Lung (tissue), 12 donors: ENCODE results near the gene AXDND1. TPM values are rescaled to one million over a fixed set of nuclear protein-coding genes. Genes with fewer than 3 reads are reported as not detected.

Experiments used
- ATAC-seq: fragments of 200-7000 bp; cut with Tn5 transposase; one replicate; pipeline ENCODE4 v1.9.1; 2020; ENCODE audit warnings: moderate number of reproducible peaks; ENCODE audit not compliant: insufficient read depth, low FRiP score
- DNase-seq, 3 donors: peaks; one replicate each; pipeline ENCODE4 v3.0.0-alpha.2; 2013 to 2017
- H3K27ac ChIP-seq, 2 donors: one replicate each; pipeline ENCODE4 v1.5.1; 2013; ENCODE audit warnings: mild to moderate bottlenecking in 2 of 2, moderate library complexity in 2 of 2, control low read depth in 1 of 2, inconsistent platforms in 1 of 2, low read depth in 1 of 2, low read length in 1 of 2
- H3K27me3 ChIP-seq, 3 donors: one replicate each; pipeline ENCODE4 v1.5.1; 2013; ENCODE audit warnings: low read length in 2 of 3; ENCODE audit not compliant: control insufficient read depth in 3 of 3, insufficient read depth in 3 of 3
- H3K36me3 ChIP-seq, 4 donors: one replicate each; pipeline ENCODE4 v1.5.1; 2013; ENCODE audit warnings: low read length in 4 of 4, mild to moderate bottlenecking in 1 of 4, moderate library complexity in 1 of 4; ENCODE audit not compliant: control insufficient read depth in 4 of 4, insufficient read depth in 4 of 4
- H3K4me1 ChIP-seq, 5 donors: one replicate each; pipeline ENCODE4 v1.5.1; 2013; ENCODE audit warnings: low read length in 5 of 5, mild to moderate bottlenecking in 2 of 5, moderate library complexity in 1 of 5; ENCODE audit not compliant: control insufficient read depth in 5 of 5, insufficient read depth in 5 of 5
- H3K4me3 ChIP-seq: one replicate; pipeline ENCODE4 v1.5.1; 2013; ENCODE audit warnings: mild to moderate bottlenecking, control low read depth, moderate library complexity
- H3K9ac ChIP-seq, 2 donors: one replicate each; pipeline ENCODE4 v1.5.1; 2013; ENCODE audit warnings: low read length in 2 of 2, control low read depth in 1 of 2; ENCODE audit not compliant: insufficient read depth in 1 of 2
- H3K9me3 ChIP-seq, 4 donors: one replicate each; pipeline ENCODE4 v1.5.1; 2013; ENCODE audit warnings: low read length in 3 of 4, mild to moderate bottlenecking in 1 of 4, moderate library complexity in 1 of 4; ENCODE audit not compliant: control insufficient read depth in 4 of 4, insufficient read depth in 3 of 4
- WGBS, 2 donors: extraction: QIAGEN DNeasy Blood & Tissue Kit; methylation state at CpG; one replicate each; pipeline ENCODE4 v1.1.7; 2013; 5-methylcytosine and 5-hydroxymethylcytosine counted together
- polyA plus RNA-seq, 2 donors: library from polyadenylated mRNA; stranded (reverse); fragments of 200-250 nt; gene quantifications; one replicate each; pipeline ENCODE4 v1.2.1, GENCODE V29; 2013
- total RNA-seq, 2 donors: library from RNA; depleted of rRNA in 1 of 2; stranded (reverse); fragments of >200 nt in 1 of 2; gene quantifications; one replicate each; pipeline ENCODE4 v1.2.1, GENCODE V29; 2014 to 2021
- TF ChIP-seq, protein P1 (sequence below): IDR thresholded peaks from 2 replicates; pipeline ENCODE4 v1.5.1; 2012; ENCODE audit warnings: mild to moderate bottlenecking; ENCODE audit errors: control extremely low read depth, extremely low read depth
- donor health status: control.
- donor health status: control.
- donor health status: Bipolar disorder and iron deficiency.
- donor health status: healthy.
- donor health status: DM: yes; HTN: yes; CAD: no.

AXDND1 gene
- total and polyA plus RNA-seq, 4 donors = 0.10 to 2.7 (median 0.42) TPM

DNA sequence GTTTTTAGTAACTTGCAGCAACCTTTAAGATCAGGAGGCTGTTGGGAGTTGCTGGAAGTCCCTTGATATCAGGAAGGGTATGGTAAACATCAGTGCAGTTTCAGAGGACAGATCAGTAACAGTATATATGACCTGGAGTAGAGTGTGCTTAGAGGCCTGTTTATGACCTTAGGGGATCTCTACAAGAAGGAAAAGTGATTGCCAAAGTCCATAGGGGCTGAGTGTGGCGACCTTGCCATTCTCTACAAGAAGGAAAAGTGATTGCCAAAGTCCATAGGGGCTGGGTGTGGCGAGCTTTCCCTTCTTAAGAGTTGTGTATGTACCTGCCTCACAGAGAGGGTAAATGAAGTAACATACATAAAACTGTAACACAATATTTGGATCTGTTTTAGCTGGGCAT, 28.5 kb upstream of the AXDND1 start:
- Histone ChIP-seq H3K4me1 (no peaks in the 10 kb centered on the region), H3K36me3 (peaks cover 2 to 16% (median 6%) of the 10 kb centered on the region in 4 donors), H3K9me3 (no peaks in the 10 kb centered on the region), H3K27ac (no peak overlapping the region), H3K9ac (no peak overlapping the region), H3K4me3 (no peak overlapping the region), H3K27me3 (no peaks in the 10 kb centered on the region)
- TF ChIP-seq, protein P1, sequence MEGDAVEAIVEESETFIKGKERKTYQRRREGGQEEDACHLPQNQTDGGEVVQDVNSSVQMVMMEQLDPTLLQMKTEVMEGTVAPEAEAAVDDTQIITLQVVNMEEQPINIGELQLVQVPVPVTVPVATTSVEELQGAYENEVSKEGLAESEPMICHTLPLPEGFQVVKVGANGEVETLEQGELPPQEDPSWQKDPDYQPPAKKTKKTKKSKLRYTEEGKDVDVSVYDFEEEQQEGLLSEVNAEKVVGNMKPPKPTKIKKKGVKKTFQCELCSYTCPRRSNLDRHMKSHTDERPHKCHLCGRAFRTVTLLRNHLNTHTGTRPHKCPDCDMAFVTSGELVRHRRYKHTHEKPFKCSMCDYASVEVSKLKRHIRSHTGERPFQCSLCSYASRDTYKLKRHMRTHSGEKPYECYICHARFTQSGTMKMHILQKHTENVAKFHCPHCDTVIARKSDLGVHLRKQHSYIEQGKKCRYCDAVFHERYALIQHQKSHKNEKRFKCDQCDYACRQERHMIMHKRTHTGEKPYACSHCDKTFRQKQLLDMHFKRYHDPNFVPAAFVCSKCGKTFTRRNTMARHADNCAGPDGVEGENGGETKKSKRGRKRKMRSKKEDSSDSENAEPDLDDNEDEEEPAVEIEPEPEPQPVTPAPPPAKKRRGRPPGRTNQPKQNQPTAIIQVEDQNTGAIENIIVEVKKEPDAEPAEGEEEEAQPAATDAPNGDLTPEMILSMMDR = no peak
- no peak for ATAC-seq
- DNase-seq = no peak
- WGBS, 2 donors = 66 to 86% methylated on average over 2 of the region's 2 CpGs

DNA sequence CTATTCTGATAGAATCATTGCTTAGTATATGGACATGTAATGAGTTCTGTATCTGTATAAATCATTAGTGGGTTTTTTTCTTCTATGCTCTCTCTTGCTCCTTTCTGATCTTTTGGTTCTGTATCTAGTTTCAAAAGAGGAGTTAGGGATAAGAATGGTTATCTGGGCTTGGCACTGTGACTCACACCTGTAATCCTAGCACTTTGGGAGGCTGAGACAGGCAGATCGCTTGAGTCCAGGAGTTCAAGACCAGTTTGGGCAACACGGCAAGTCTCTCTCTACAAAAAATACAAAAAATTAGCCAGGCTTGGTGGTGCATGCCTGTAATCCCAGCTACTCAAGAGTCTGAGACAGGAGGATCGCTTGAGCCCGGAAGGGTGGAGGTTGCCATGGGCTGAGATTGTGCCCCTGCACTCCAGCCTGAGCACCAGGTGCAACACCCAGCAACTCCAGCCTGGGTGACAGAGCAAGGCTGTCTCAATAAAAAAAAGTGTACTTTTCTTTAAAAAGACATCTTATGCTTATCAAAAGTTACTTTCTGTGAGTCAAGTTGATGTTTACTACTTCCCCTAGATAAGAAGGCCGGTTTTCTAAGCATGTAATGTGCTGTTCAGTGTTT, 27.7 kb upstream of the AXDND1 start:
- no peak for DNase-seq
- ATAC-seq = no peak
- Histone ChIP-seq H3K4me3 (no peak overlapping the region), H3K27me3 (no peaks in the 10 kb centered on the region), H3K4me1 (no peaks in the 10 kb centered on the region), H3K27ac (no peak overlapping the region), H3K9me3 (no peaks in the 10 kb centered on the region), H3K36me3 (peaks cover 0 to 20% (median 8%) of the 10 kb centered on the region in 4 donors), H3K9ac (no peak overlapping the region)
- WGBS, 2 donors = 91 to 96% methylated on average over 5 of the region's 5 CpGs
- TF ChIP-seq, protein P1 = no peak

DNA sequence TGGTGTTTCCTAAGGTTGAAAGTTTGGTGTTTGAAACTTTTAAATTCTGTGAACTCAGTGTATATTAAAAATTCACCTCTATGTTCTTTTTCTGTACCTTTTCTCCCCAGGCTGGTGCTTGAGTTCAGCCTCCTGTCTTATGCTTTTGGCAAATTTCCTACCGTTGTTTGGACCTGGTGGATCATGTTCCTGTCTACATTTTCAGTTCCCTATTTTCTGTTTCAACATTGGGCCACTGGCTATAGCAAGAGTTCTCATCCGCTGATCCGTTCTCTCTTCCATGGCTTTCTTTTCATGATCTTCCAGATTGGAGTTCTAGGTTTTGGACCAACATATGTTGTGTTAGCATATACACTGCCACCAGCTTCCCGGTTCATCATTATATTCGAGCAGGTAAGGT, 24.9 kb upstream of the AXDND1 start:
- H3K27me3 ChIP-seq = no peaks in the 10 kb centered on the region
- WGBS, 2 donors = 75 to 77% methylated on average over 5 of the region's 5 CpGs
- H3K27ac ChIP-seq = no peak overlapping the region
- ATAC-seq (no peak), DNase-seq (no peak)
- no peaks in the 10 kb centered on the region for H3K4me1 ChIP-seq
- no peak overlapping the region for H3K9ac ChIP-seq
- TF ChIP-seq, protein P1 = no peak
- H3K36me3 ChIP-seq = peaks cover 11 to 24% (median 14%) of the 10 kb centered on the region in 4 donors
- H3K9me3 ChIP-seq = no peaks in the 10 kb centered on the region
- H3K4me3 ChIP-seq = no peak overlapping the region
